IPS-NIHi11 (cell line): Measurements from ENCODE around the gene MOB3B.

ENCODE experiments used
- DNase-seq: peaks from one replicate; pipeline ENCODE4 v3.0.0; 2012; ENCODE audit warnings: mixed read lengths, low spot score

The MOB3B gene

GRCh38 chr9:27529316-27530278 is at the start of gene MOB3B:
Gene MOB3B (minus strand): TSS chr9:27529814. CDS start chr9:27455550, 74,264 bp downstream.
- peak; percentile 84 for DNase-seq

DNA sequence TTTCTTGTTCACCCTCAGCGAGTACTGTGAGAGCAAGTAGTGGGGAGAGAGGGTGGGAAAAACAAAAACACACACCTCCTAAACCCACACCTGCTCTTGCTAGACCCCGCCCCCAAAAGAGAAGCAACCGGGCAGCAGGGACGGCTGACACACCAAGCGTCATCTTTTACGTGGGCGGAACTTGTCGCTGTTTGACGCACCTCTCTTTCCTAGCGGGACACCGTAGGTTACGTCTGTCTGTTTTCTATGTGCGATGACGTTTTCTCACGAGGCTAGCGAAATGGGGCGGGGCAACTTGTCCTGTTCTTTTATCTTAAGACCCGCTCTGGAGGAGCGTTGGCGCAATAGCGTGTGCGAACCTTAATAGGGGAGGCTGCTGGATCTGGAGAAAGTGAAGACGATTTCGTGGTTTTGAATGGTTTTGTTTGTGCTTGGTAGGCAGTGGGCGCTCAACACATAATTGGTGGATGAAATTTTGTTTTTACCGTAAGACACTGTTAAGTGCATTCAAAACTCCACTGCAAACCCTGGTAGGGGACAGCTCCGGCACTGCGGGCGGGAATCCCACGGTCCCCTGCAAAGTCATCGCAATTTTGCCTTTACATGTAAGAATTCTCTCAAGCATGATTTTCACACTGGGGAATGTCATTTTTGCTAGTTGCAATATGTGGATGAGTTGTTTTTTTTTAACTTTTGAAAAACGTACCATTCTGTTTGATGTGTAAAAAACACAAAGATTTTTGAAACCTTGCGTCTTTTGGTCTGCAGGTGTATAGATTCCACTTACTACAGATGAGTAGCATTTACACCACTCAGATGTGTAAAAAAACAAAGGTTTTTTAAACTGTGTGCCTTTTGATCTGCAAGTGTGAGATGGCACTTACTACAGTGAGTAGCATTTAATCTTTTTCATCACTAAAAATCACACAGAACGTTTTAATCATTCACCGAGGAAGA is 44.3 kb upstream of the MOB3B start:
- peak; percentile 91 for DNase-seq

DNA sequence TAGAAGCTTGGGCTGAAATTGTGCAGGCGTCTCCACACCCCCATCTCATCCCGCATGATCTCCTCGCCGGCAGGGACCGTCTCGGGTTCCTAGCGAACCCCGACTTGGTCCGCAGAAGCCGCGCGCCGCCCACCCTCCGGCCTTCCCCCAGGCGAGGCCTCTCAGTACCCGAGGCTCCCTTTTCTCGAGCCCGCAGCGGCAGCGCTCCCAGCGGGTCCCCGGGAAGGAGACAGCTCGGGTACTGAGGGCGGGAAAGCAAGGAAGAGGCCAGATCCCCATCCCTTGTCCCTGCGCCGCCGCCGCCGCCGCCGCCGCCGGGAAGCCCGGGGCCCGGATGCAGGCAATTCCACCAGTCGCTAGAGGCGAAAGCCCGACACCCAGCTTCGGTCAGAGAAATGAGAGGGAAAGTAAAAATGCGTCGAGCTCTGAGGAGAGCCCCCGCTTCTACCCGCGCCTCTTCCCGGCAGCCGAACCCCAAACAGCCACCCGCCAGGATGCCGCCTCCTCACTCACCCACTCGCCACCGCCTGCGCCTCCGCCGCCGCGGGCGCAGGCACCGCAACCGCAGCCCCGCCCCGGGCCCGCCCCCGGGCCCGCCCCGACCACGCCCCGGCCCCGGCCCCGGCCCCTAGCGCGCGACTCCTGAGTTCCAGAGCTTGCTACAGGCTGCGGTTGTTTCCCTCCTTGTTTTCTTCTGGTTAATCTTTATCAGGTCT is 43.5 kb upstream of the MOB3B start, which contains the start of gene C9orf72:
Gene C9orf72, minus strand, starts transcription at position 564 of the 716 bp plus-strand sequence. CDS start 6,361 bp downstream, outside the sequence.
- peak; percentile 92 for DNase-seq

DNA sequence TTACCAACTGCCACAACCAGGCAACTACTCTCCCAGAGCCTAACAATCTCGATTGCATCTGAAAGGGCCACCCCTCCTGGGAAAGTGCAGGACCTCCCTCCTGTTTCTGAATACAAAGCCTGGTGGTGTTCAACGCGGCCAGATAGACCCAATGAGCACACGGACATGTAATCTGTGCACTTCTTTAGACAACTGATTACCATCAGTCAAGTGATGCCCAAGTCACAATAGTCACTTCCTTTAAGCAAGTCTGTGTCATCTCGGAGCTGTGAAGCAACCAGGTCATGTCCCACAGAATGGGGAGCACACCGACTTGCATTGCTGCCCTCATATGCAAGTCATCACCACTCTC is 42.9 kb upstream of the MOB3B start:
- DNase-seq: peak; percentile 53

- no peak for DNase-seq
Measured at GRCh38 chr9:27572061-27572460, 42.4 kb upstream of the MOB3B start.

GRCh38 chr9:27571011-27571410 is 41.4 kb upstream of the MOB3B start:
- no peak for DNase-seq

- no peak for DNase-seq
Measured at GRCh38 chr9:27569406-27569805, 39.8 kb upstream of the MOB3B start.

DNA sequence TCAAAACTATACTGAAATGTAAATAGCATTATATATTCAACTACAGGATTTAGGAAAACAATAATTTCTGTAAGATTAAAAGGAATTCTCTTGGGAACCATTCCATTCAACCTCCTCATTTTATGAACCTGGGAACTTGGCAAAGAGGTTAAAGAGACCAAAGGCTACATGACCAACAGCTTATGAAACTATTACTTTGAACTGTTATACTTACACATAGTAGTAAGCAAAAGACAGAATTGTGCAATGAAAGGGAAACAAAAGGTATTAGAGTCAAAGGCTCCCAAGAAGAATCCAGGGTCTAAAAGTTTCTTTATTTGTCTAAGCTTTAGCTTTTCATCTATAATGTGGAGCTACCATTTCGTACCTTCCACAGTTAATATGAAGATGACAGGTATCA is 36.5 kb upstream of the MOB3B start:
- no peak for DNase-seq

- no peak for DNase-seq
Measured at GRCh38 chr9:27565696-27566095, 36.1 kb upstream of the MOB3B start.

- DNase-seq: no peak
Measured at GRCh38 chr9:27564670-27565069, 35.1 kb upstream of the MOB3B start.

GRCh38 chr9:27563738-27564430 is 34.3 kb upstream of the MOB3B start:
- DNase-seq: no peak

- no peak for DNase-seq
Measured at GRCh38 chr9:27561685-27562084, 32.1 kb upstream of the MOB3B start.

DNA sequence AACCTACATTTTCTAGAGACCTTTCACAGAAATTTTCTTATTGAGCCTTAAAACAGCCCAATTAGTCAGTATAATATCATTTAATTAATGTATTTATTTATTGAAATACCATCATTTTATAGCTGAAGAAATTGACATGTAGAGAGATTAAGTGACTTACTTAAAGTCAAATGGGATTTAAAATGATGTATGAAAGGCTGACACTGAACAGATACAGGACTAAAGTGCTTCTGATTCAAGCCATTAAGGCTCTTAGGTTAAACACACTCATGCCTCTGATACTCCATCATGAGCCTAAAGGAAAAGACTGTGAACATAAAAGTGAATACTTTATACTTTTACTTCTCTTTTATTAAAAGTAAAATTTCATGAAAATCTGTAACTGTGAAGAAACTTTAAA is 30.8 kb upstream of the MOB3B start:
- DNase-seq: no peak

DNA sequence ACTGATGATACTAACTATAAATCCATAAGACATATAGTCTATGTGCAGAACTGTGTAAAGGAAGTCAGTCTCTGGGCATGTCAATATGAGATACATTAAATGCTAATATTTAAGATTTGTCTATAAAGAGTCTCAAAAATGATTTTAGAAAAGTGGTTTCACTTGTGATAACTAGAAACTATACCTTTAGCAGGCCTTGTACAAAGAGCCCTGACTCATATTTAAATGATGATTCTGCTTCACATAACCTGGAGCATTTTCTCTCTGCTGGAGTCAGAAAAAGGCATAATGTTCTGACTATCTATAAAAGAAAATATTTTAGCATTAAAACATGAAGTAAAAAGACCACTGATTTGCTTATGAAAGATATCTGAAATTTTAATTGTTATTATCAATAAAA is 28.7 kb upstream of the MOB3B start:
- DNase-seq: no peak

GRCh38 chr9:27556470-27556869 is 26.9 kb upstream of the MOB3B start:
- no peak for DNase-seq

- DNase-seq: no peak
Measured at GRCh38 chr9:27554712-27555111, 25.1 kb upstream of the MOB3B start.

GRCh38 chr9:27549196-27549755 is 19.7 kb upstream of the MOB3B start:
- no peak for DNase-seq

- peak; percentile 11 for DNase-seq
Measured at GRCh38 chr9:27548055-27548741, 18.6 kb upstream of the MOB3B start.

DNA sequence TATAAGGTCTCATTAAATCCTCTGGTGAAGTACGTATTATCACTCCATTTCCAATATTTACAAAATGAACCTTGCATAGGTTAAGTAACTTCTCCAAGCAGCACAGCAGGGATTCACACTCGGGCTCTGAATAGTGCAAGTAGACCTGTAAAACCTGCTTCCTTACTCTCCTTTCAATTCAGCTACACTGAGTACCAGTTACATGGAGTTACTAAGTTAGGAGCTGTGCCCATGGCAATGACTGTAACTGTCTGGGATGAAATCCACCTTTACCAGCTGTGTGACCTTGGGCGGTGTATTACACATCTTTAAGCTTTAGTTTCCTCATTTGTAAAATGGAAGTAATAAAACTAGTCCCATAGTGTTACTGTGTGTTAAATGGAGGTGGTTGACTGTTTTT is 15.9 kb upstream of the MOB3B start:
- DNase-seq: no peak

DNA sequence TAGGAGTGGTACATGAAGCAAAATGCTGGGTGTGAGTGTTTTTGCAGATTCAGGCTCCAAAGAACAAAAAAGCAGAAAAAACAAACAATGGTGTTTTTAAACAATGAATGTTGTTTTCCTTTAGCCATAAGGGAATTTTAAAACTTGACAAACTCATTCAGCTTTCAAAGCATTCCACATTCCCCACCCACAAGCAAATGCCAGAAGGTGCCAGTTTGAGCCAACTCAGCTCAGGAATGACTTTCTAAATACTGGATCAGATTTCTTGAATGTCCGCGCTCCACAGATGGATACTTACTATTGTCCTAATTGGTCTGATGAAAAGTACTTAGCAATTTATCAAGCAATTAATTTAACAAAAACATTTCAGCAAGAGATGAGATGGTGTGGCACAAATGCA is 12.9 kb upstream of the MOB3B start:
- DNase-seq: no peak
